ENCODE results near the gene SSTR5. TPM values are rescaled to one million over a fixed set of nuclear protein-coding genes. Genes with fewer than 3 reads are reported as not detected.

Gene SSTR5
- total and polyA plus RNA-seq, 2 of the 4 experiments (the other 2 are of a cell fraction) = not detected

DNA sequence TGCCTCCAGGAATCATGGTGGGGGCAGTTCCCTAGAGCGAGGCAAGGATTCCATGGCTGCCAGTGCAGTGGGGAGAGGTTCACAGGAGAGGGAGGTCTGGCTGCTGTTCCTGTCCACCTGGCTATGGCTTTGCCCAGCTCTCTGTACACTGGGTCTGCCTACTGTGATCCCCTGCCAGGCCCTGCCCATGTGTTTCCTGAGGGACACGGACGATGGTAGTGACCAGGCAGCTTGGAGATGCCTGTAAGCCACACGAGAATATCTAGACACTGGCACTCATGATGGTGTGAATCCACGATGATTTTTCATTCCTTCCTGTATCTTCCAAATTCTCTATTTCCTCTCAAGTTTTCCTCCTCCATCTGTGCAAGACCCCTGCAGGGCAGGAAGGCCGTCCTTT, 12.4 kb downstream of the SSTR5 start:
- ChIA-PET POLR2A (ENCODE audit: unreplicated experiment) (no interaction called here), CTCF (no interaction called here)
- Histone ChIP-seq H3K79me1 (ENCODE audit: low read depth in 1 of 2, low read length in 2 of 2) (no peaks in the 10 kb centered on the region), H2BK15ac (ENCODE audit: low read depth, low read length) (no peak overlapping the region), H3K27me3 (ENCODE audit: control insufficient read depth, insufficient read depth, low read length) (peaks cover 37% of the 10 kb centered on the region), H3K36me3 (ENCODE audit: control insufficient read depth, insufficient read depth, low read length) (no peaks in the 10 kb centered on the region), H3K14ac (replicated peaks; ENCODE audit: low read depth, low read length) (no peak overlapping the region), H3K9me1 (ENCODE audit: insufficient read depth, low read length) (no peaks in the 10 kb centered on the region), H3K4me2 (ENCODE audit: low read depth, low read length) (no peak overlapping the region), H3K4me3 (ENCODE audit: insufficient read depth, low read depth, low read length) (no peak overlapping the region), H2AK5ac (ENCODE audit: low read depth, low read length) (no peak overlapping the region), H3K9ac (ENCODE audit: low read depth, low read length) (no peak overlapping the region), H3K9me3 (ENCODE audit: control insufficient read depth, insufficient read depth, low read length) (peaks cover 21% of the 10 kb centered on the region), H3K4ac (ENCODE audit: low read depth, low read length) (no peak overlapping the region), H2AFZ (replicated peaks; ENCODE audit: low read length, poor library complexity) (peak overlapping the region; percentile 63), H2BK120ac (ENCODE audit: low read depth, low read length) (no peak overlapping the region), H4K5ac (ENCODE audit: low read depth, low read length) (no peak overlapping the region), H2AK9ac (replicated peaks; ENCODE audit: low read depth, low read length, poor library complexity) (no peak overlapping the region), H4K20me1 (ENCODE audit: insufficient read depth, low read length) (no peaks in the 10 kb centered on the region), H4K91ac (ENCODE audit: insufficient read depth, low read depth, low read length) (no peak overlapping the region), H3K4me1 (ENCODE audit: control insufficient read depth, insufficient read depth, low read length) (no peaks in the 10 kb centered on the region), H3K18ac (ENCODE audit: low read depth, low read length) (no peak overlapping the region), H2BK5ac (ENCODE audit: low read depth, low read length, poor library complexity, severe bottlenecking) (no peak overlapping the region), H3K23ac (ENCODE audit: low read depth, low read length) (no peak overlapping the region), H3K56ac (ENCODE audit: extremely low read depth, insufficient read depth, low read length) (no peak overlapping the region), H4K8ac (ENCODE audit: low read depth in 2 of 2, low read length in 2 of 2) (no peak overlapping the region), H2BK20ac (ENCODE audit: low read depth, low read length) (no peak overlapping the region), H3K27ac (ENCODE audit: insufficient read depth, low read length) (no peak overlapping the region)
- BruUV-seq (replicated peaks) = no TSS peak
- dilution Hi-C loops (cut with HindIII; ENCODE audit: low sequenced_read_pairs, unreplicated experiment) (no loop called here), in situ Hi-C loops (cut with MboI; ENCODE audit: low sequenced_read_pairs) (no loop called here), intact Hi-C loops (cut with micrococcal nuclease) (no loop called here)
- no peak for ATAC-seq (ENCODE audit: low read depth)
- 71% methylated on average over 3 of the region's 6 CpGs; no CpG with 5 or more reads in 1 of the 2 experiments for WGBS, 2 experiments (ENCODE audit: extremely low coverage in 2 of 2, insufficient read length in 1 of 2)
- no peak for DNase-seq
- TF ChIP-seq MAZ (IDR thresholded peaks at IDR 0.05; ENCODE audit: borderline replicate concordance, low read depth, low read length) = no peak
- no peak for TF ChIP-seq FOS (IDR thresholded peaks at IDR 0.05; ENCODE audit: low read depth, low read length)
- TF ChIP-seq, protein P1, sequence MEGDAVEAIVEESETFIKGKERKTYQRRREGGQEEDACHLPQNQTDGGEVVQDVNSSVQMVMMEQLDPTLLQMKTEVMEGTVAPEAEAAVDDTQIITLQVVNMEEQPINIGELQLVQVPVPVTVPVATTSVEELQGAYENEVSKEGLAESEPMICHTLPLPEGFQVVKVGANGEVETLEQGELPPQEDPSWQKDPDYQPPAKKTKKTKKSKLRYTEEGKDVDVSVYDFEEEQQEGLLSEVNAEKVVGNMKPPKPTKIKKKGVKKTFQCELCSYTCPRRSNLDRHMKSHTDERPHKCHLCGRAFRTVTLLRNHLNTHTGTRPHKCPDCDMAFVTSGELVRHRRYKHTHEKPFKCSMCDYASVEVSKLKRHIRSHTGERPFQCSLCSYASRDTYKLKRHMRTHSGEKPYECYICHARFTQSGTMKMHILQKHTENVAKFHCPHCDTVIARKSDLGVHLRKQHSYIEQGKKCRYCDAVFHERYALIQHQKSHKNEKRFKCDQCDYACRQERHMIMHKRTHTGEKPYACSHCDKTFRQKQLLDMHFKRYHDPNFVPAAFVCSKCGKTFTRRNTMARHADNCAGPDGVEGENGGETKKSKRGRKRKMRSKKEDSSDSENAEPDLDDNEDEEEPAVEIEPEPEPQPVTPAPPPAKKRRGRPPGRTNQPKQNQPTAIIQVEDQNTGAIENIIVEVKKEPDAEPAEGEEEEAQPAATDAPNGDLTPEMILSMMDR (conservative IDR thresholded peaks at IDR 0.05; ENCODE audit: low read depth, low read length) = no peak
- TF ChIP-seq CEBPB (IDR thresholded peaks at IDR 0.05; ENCODE audit: low read depth, low read length) = no peak
- TF ChIP-seq POLR2A (IDR thresholded peaks at IDR 0.05; ENCODE audit: low read depth, low read length) = no peak
- TF ChIP-seq BHLHE40 (IDR thresholded peaks at IDR 0.05; ENCODE audit: low read depth, low read length) = no peak
- TF ChIP-seq MXI1 (IDR thresholded peaks at IDR 0.05; ENCODE audit: borderline replicate concordance, low read depth, low read length) = no peak
- TF ChIP-seq SMC3 (IDR thresholded peaks at IDR 0.05; ENCODE audit: low read depth, low read length) = no peak
- no peak for TF ChIP-seq CHD1 (IDR thresholded peaks at IDR 0.05; ENCODE audit: low read depth, low read length)
- TF ChIP-seq MAFK (IDR thresholded peaks at IDR 0.05; ENCODE audit: low read depth, low read length) = no peak
- TF ChIP-seq, protein P2, sequence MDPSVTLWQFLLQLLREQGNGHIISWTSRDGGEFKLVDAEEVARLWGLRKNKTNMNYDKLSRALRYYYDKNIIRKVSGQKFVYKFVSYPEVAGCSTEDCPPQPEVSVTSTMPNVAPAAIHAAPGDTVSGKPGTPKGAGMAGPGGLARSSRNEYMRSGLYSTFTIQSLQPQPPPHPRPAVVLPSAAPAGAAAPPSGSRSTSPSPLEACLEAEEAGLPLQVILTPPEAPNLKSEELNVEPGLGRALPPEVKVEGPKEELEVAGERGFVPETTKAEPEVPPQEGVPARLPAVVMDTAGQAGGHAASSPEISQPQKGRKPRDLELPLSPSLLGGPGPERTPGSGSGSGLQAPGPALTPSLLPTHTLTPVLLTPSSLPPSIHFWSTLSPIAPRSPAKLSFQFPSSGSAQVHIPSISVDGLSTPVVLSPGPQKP (IDR thresholded peaks at IDR 0.05; ENCODE audit: borderline replicate concordance, low read depth, low read length) = no peak
- no peak for TF ChIP-seq USF2 (IDR thresholded peaks at IDR 0.05; ENCODE audit: low read depth, low read length)
- TF ChIP-seq RCOR1 (IDR thresholded peaks at IDR 0.05; ENCODE audit: insufficient replicate concordance, low read length) = no peak
- TF ChIP-seq RFX5 (IDR thresholded peaks at IDR 0.05; ENCODE audit: low read depth, low read length) = no peak
- TF ChIP-seq RAD21 (IDR thresholded peaks at IDR 0.05; ENCODE audit: low read length) = no peak

Data from IMR-90 (cell line).